VCaP (cell line): ENCODE data around the gene PROP1.
"Not testable (repeated sequence)": the region's sequence is repeated elsewhere in the genome, so short reads cannot be mapped to it uniquely, and the experiment has no call there.

ENCODE experiments used
- H3K27ac ChIP-seq: fragments of 450-650 bp; 2 replicates; pipeline ENCODE4 v1.5.1; 2017
- TF ChIP-seq, protein P1 (sequence below): fragments of 450-650 bp; conservative IDR thresholded peaks from 2 replicates; pipeline ENCODE4 v1.5.1; 2017; ENCODE audit warnings: mild to moderate bottlenecking, moderate library complexity

Gene PROP1

DNA sequence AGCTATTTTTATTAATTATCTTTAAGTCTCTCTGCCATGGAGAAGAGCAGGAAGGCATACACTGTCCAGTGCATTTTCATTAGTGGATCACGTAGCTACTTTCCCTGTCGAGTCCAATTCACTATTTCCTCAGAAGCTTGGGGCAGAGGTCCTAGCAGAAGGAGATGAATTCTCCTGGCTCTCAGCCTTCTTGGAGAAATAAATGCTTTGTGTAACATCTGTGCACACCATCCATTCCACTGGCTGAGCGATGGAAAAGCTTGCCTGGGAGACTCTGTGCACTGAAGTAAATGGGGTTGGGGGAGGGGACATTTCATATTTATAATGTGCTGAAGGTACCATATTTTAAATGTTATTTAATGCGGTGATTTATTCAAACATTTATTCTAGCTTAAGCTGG, 23.4 kb downstream of the PROP1 start:
- H3K27ac ChIP-seq, result no peak overlapping the region
- TF ChIP-seq, protein P1, sequence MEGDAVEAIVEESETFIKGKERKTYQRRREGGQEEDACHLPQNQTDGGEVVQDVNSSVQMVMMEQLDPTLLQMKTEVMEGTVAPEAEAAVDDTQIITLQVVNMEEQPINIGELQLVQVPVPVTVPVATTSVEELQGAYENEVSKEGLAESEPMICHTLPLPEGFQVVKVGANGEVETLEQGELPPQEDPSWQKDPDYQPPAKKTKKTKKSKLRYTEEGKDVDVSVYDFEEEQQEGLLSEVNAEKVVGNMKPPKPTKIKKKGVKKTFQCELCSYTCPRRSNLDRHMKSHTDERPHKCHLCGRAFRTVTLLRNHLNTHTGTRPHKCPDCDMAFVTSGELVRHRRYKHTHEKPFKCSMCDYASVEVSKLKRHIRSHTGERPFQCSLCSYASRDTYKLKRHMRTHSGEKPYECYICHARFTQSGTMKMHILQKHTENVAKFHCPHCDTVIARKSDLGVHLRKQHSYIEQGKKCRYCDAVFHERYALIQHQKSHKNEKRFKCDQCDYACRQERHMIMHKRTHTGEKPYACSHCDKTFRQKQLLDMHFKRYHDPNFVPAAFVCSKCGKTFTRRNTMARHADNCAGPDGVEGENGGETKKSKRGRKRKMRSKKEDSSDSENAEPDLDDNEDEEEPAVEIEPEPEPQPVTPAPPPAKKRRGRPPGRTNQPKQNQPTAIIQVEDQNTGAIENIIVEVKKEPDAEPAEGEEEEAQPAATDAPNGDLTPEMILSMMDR, result no peak

DNA sequence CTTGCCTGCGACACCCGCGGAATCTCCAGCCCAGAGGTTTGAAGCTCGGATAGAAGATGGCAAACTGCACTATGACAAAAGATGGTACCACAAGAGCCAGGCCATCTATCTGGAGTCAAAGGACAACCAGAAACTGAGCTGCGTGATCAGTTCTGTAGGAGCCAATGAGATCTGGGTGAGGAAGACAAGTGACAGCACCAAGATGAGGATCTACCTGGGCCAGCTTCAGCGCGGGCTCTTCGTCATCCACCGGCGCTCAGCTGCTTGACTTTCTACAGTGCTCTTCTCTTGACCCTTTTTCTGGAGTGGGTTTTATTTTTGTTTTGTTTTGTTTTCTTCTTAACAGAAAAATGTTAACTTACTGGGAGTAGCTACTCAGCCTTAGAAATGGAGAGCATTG, 24.0 kb downstream of the PROP1 start:
- not testable (repeated sequence) for H3K27ac ChIP-seq

DNA sequence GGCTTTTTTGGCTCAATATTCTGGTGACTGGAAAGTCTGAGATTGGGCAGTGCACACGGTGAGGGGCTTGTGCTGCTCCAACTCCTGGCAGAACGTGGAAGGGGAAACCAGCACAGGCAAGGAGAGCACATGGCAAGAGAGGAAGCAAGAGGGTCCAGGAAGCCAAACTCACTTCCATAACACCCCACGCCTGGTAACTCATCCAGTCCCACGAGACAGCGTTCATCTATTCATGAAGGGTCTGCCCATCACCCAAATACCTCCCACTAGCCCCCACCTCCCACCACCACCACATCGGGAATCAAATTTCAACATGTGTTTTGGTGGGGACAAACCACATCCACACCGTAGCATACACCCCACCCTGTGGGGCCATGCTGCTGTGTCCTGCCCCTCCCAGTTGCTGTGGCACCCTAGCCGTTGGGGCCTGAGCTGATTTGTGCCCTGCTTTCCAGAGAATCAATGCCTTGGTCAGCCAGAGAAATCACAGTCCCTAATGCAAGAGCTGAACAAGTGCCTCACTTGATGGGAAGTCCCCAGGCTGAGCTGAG, 27.3 kb downstream of the PROP1 start:
- H3K27ac ChIP-seq, result no peak overlapping the region
- TF ChIP-seq, protein P1, result no peak

DNA sequence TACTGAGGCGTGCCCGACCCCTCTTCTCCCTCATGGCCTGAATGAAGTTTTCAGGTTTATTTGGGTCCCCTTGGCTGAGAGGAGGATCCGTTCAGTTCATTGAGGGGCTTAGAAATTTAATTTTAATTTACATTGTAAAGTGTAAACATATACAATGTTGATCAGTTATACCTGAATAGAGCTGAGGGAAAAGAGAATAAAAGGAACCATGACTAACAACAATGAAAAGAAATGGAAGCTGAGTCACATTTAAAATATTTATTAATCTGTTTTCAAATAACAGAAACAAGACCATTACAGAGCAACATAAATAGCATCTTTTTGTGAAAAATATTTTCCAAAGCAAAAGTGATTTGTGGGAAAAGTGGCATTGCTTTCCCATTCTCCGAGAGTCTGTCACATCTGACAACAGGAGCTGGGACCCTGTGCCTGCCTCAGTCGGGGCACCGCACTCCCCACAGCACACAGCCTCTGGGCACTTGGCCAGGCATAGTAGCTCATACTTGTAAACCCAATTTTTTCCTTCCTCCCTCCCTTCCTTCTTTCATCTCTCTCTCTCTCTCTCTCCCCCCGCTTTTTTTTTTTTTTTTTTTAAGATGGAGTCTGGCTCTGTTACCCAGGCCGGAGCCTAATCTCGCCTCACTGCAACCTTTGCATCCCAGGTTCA, 28.7 kb downstream of the PROP1 start:
- TF ChIP-seq, protein P1, result no peak
- H3K27ac ChIP-seq, result no peak overlapping the region

DNA sequence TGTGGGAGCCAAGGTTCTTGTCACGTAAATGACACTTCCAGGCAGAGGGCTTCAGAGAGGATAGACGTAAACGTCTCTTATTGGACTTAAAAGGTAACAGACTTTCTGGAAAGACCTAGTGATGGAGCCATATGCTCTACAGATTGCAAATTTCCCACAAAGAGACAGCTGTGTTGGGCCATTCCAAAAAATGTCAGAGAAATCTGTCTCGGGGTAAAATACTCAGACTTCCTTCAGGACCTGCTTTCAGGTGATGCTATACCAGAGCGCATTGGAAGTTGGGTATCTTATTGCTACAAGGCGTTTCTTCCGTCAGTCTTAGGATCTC, 29.2 kb downstream of the PROP1 start:
- TF ChIP-seq, protein P1, result no peak
- H3K27ac ChIP-seq, result no peak overlapping the region

DNA sequence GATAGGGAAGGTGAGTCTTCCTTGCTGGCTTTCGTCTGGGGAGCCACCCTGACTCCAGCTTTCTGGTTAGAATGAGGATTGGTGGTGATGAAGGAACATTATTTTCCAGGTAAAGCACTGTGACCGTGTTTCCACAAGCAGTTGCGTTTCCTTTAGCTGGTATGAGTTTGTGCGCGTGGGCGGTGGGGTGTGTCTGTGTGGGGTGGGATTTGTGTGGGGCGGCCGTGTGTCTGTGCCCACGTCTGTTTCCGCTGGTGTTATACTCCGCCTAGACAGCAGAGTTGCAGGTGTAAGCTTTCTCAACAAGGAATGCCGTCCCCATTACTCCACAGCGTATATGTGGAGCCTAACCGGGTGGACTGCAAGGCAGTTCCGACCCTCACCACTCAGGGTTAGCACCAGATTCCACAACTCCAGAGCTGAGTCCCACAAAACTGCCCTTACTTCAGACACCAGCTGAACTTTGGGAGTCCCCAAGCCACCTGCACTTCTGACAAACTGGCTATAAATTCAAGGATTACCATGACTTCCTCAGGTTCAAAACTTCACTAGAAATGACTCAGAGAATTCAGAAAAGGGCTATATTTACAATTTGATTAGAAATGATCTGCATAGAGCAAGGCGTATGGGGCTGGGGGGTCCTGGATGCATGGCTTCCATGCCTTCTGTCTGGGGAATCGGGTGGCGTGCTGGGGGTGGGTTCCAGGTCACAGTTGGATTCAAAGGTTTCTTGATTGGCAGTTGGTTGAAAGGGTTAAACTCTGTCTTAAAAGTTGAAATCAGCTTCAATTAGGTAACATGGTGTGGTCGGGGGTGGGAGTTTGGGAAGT, 29.8 kb downstream of the PROP1 start:
- TF ChIP-seq, protein P1, result no peak

DNA sequence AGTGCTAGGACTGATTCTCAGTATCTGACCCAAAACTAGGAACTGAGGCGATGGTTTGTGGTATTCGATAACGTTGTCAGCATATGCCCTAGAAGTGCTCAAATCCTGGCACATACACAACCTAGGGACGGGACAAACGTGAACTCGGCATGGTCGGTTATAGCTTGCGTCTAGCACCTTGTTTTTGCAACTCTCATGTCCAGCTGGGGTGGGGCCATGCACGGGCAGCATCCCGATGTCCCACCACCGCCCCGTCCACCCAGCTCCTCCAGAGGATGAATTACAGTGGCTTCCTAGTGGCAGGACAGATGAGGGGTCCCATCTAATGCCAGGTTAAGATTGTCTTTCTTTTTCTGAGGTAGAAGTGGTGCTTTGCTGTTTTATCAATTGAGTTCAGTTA, 31.6 kb downstream of the PROP1 start:
- TF ChIP-seq, protein P1, result no peak
- H3K27ac ChIP-seq, result no peak overlapping the region

More for the DNA sequence above, 29.8 kb downstream of the PROP1 start:
- no peak overlapping the region for H3K27ac ChIP-seq

DNA sequence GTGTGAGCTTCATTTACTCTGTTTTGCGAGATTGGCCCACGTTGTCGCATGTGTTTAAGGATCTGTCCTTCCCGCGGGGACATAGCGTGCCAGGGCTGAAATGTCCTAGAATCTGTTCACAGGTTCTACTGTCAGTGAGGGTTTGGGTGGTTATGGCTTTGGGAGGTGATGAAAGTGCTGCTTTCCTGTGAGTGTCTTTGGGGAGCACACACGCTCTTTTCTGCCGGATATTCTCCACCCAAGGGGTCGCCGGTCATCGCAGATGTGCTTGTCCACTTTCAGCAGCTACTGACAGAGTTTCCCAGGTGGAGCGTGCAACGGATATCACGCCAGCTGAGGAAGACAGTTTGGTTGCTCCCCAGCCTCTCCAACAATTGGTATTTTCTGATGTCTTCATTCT, 32.1 kb downstream of the PROP1 start:
- TF ChIP-seq, protein P1, result no peak
- H3K27ac ChIP-seq, result no peak overlapping the region
